Stimulated activated CD8-positive, alpha-beta memory T cell treated with anti-CD3 and anti-CD28 coated beads, Interleukin-15, amount 100 ng/mL, for 4 hours (primary cell): ENCODE results near the gene ITGBL1.
"Not testable (repeated sequence)": the region's sequence is repeated elsewhere in the genome, so short reads cannot be mapped to it uniquely, and the experiment has no call there.

Source experiments
- DNase-seq, 2 donors: peaks; one replicate each; pipeline ENCODE4 v3.0.0-alpha.2; 2020; ENCODE audit warnings: low read depth in 2 of 2

ITGBL1 gene

DNA sequence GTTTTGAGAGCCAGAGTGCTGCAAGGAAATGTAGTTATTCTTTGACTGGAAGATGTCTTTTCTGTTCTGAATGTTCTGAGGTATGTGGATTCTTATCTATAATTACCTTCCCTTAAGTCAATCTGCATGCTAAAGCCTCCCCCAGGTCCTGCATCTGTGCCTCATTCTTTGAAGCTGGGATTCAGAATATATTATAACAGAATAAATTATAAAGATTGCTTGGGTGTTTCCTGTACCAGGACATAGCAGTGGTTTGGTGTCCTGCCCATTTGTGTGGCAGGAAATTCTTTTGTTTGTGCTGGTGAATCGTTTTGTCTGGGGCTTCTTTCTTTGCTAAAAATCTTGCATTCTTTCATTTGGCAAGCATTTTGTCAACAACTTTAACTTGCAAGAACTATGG lies 60.2 kb downstream of the ITGBL1 start:
- DNase-seq: no peak

- DNase-seq: no peak
Observed at GRCh38 chr13:101514100-101514499, 61.6 kb downstream of the ITGBL1 start.

DNA sequence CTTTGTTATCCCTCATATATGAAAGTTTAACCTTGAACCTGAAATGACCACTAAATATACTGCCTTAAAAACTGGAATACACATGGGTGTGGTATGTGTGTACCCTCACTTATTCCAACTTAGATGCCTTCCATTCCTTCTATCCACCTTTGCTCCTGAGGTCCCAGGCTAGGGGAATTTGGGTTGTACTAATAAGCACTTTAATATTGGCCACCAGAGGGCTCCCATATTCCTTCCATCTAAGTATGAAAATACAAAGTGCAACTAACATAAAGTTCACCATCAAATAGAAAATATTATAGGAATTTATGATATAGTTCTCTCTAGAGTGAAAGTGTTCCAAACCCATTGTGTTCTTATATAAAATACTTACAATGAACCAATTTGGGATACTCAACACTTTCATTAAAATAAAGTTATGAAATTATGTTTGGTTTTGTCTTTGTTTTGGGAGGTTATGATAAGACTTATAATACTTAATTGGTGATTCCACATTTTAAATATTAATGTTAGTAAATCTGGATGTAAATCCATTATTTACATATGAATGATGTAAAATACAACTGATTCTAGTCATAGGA lies 62.3 kb downstream of the ITGBL1 start:
- no peak for DNase-seq

GRCh38 chr13:101515504-101515903 lies 63.0 kb downstream of the ITGBL1 start:
- no peak for DNase-seq

DNA sequence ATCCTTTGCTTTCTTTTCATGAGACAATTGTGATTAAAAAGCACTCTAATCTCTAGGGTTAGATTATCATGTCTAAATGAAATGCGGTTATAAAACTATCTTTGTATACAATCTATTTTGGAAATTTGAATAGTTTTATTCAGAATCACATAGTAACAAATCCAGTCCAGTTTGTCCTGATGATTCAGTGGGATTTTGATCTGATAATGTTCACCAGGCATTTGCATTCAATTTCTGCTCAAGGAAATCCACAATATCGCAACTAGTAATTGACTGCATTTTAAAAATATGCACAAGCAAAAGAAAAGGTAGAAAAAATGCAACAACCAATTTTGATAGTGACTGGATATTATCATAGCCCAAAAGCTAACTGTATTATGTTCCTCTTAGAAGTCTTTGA lies 63.8 kb downstream of the ITGBL1 start:
- DNase-seq: no peak

DNA sequence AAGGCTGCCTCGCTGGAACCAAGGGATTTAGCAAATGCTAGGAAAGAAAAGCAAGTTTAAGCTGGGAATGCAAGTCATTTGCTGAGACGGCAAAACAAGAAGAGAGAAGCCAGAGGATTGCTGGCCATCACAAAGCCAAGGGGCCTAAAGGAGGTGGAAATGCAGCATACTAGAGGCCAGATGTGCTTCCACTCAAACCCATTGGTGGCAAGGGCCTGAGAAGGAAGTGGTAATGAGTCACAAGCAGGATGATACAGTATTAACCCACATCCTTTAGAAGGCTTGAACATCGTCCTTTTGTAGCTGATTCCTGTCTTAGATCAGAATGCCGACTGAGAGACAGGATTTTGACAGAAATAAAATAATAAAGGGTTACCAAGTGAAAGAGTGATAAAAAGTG lies 68.2 kb downstream of the ITGBL1 start:
- DNase-seq: no peak

GRCh38 chr13:101521371-101521770 lies 68.9 kb downstream of the ITGBL1 start:
- DNase-seq: no peak

- DNase-seq: no peak
Observed at GRCh38 chr13:101522607-101523006, 70.1 kb downstream of the ITGBL1 start.

- no peak for DNase-seq
Observed at GRCh38 chr13:101523154-101524131, 71.0 kb downstream of the ITGBL1 start.

DNA sequence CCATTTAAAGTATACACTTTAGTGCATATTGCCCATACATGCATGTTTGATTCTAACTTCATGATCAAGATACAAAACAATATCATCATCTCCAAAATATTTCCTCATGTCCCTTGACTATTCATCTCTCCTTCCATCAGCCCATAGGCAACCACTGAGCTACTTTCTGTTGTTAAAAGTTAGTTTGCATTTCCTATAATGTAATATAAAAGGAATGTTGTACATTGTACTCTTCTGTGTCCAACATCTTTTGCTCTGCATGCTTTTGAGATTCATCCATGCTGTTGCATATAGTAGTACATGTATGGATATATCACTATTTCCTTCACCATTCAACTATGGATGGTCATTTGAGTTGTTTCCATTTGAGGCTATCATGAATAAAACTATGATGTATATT lies 74.7 kb downstream of the ITGBL1 start:
- DNase-seq: no peak

GRCh38 chr13:101529422-101529821 lies 76.9 kb downstream of the ITGBL1 start:
- DNase-seq: no peak

GRCh38 chr13:101530293-101530692 lies 77.8 kb downstream of the ITGBL1 start:
- no peak for DNase-seq

GRCh38 chr13:101535192-101535746 lies 82.8 kb downstream of the ITGBL1 start:
- no peak for DNase-seq

- DNase-seq: no peak
Observed at GRCh38 chr13:101536079-101536478, 83.6 kb downstream of the ITGBL1 start.

- not testable (repeated sequence) for DNase-seq
Observed at GRCh38 chr13:101544544-101544943, 92.1 kb downstream of the ITGBL1 start.

GRCh38 chr13:101544979-101545378 lies 92.5 kb downstream of the ITGBL1 start:
- DNase-seq: no peak

DNA sequence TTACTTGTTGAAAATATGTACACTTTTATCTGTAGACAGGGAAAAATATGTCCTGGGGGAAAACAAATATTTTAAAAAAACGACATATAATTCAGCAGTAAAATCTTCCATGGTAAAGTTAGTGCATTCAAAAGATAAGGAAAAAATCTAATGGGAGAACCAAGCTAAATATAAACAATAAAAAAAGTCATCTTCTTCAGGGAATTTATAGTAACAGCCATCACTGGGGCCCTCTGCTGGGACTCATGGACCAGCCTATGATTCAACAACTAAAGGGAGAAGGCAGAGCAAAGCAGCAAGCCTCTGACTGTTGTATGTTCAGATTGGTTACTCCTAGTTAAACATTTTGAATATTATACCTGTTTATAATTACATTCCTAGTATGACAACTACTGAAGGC lies 93.0 kb downstream of the ITGBL1 start:
- no peak for DNase-seq

GRCh38 chr13:101552286-101552685 lies 99.8 kb downstream of the ITGBL1 start:
- DNase-seq: no peak

GRCh38 chr13:101552786-101553185 lies 100.3 kb downstream of the ITGBL1 start:
- DNase-seq: no peak

- DNase-seq: no peak
Observed at GRCh38 chr13:101554420-101555125, 102.1 kb downstream of the ITGBL1 start.

- no peak for DNase-seq
Observed at GRCh38 chr13:101555610-101556009, 103.1 kb downstream of the ITGBL1 start.

DNA sequence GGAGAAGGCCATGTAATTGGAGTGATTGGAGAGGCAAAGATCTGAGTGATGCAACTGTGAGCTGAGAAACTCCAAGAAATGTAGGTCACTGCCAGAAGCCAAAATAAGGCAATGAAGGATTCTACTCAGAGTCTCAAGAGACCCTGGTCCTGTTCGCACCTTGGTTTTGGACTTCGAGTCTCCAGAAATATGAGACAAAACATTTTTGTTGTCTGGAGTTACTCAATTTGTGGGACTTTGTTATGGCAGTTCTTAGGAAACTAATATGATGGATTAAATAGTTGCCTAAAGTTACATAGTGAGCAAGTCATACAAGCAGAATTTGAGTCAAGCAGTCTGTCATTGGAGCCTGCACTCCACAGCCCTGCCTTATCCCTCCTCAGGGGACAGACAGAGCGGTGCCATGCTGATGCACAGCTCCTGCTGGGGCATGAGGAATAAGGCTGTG lies 104.2 kb downstream of the ITGBL1 start:
- no peak for DNase-seq
